DOHH2 (cell line): ENCODE measurements around the gene NCBP3.

Experiments used
- H3F3A ChIP-seq: fragments of 200-600 bp; sonication (generic), shearing (Covaris generic); 2 replicates; pipeline ENCODE4 v1.6.0; 2016; ENCODE audit warnings: antibody characterized with exemption, mild to moderate bottlenecking; ENCODE audit not compliant: control insufficient read depth, insufficient read depth
- H3K27ac ChIP-seq: fragments of 200-600 bp; sonication (generic); 2 replicates; pipeline ENCODE4 v1.5.1; 2014; ENCODE audit warnings: low read depth, mild to moderate bottlenecking, low read length, moderate library complexity
- H3K27me3 ChIP-seq: fragments of 200-600 bp; sonication (generic); 2 replicates; pipeline ENCODE4 v1.6.1; 2014; ENCODE audit warnings: mild to moderate bottlenecking, low read length, mixed read lengths; ENCODE audit not compliant: control insufficient read depth
- H3K36me3 ChIP-seq: fragments of 200-600 bp; sonication (generic); 2 replicates; pipeline ENCODE4 v1.6.1; 2014; ENCODE audit warnings: mild to moderate bottlenecking, low read length, moderate library complexity, mixed read lengths; ENCODE audit not compliant: control insufficient read depth
- H3K4me1 ChIP-seq: fragments of 200-600 bp; sonication (generic); 2 replicates; pipeline ENCODE4 v1.6.1; 2014; ENCODE audit warnings: mild to moderate bottlenecking, low read length, mixed read lengths; ENCODE audit not compliant: control insufficient read depth
- H3K4me2 ChIP-seq: fragments of 200-600 bp; sonication (generic); 2 replicates; pipeline ENCODE4 v1.6.0; 2014; ENCODE audit warnings: mild to moderate bottlenecking, low read length, moderate library complexity
- H3K4me3 ChIP-seq: fragments of 200-600 bp; sonication (generic); 2 replicates; pipeline ENCODE4 v1.5.1; 2014; ENCODE audit warnings: mild to moderate bottlenecking, low read length, mixed read lengths
- H3K79me2 ChIP-seq: fragments of 200-600 bp; sonication (generic); 2 replicates; pipeline ENCODE4 v1.6.1; 2014; ENCODE audit warnings: mild to moderate bottlenecking, low read length, mixed read lengths; ENCODE audit not compliant: control insufficient read depth
- H3K9me2 ChIP-seq: fragments of 200-600 bp; sonication (generic); replicated peaks from 2 replicates; pipeline ENCODE4 v1.6.1; 2014; ENCODE audit warnings: mild to moderate bottlenecking, low read length, mixed read lengths; ENCODE audit not compliant: control insufficient read depth
- H3K9me3 ChIP-seq: fragments of 200-600 bp; sonication (generic); 2 replicates; pipeline ENCODE4 v1.6.1; 2014; ENCODE audit warnings: antibody characterized with exemption, low read length, mixed read lengths; ENCODE audit not compliant: control insufficient read depth, insufficient read depth
- H4K20me1 ChIP-seq: fragments of 200-600 bp; sonication (generic); 2 replicates; pipeline ENCODE4 v1.6.0; 2014; ENCODE audit warnings: low read depth, mild to moderate bottlenecking, antibody characterized with exemption, low read length, moderate library complexity; ENCODE audit not compliant: control insufficient read depth, insufficient read depth
- EZH2phosphoT487 ChIP-seq: fragments of 200-600 bp; sonication (generic); IDR thresholded peaks from 2 replicates; pipeline ENCODE4 v1.6.1; 2017; ENCODE audit warnings: borderline replicate concordance, mild to moderate bottlenecking, antibody characterized with exemption, low read length, moderate library complexity, mixed read lengths
- TF ChIP-seq, protein P1 (sequence below): fragments of 200-600 bp; sonication (generic); IDR thresholded peaks from one replicate; pipeline ENCODE4 v1.5.1; 2014; ENCODE audit warnings: antibody characterized with exemption, mild to moderate bottlenecking, low read depth, low read length; ENCODE audit not compliant: poor library complexity, severe bottlenecking

The NCBP3 gene

DNA sequence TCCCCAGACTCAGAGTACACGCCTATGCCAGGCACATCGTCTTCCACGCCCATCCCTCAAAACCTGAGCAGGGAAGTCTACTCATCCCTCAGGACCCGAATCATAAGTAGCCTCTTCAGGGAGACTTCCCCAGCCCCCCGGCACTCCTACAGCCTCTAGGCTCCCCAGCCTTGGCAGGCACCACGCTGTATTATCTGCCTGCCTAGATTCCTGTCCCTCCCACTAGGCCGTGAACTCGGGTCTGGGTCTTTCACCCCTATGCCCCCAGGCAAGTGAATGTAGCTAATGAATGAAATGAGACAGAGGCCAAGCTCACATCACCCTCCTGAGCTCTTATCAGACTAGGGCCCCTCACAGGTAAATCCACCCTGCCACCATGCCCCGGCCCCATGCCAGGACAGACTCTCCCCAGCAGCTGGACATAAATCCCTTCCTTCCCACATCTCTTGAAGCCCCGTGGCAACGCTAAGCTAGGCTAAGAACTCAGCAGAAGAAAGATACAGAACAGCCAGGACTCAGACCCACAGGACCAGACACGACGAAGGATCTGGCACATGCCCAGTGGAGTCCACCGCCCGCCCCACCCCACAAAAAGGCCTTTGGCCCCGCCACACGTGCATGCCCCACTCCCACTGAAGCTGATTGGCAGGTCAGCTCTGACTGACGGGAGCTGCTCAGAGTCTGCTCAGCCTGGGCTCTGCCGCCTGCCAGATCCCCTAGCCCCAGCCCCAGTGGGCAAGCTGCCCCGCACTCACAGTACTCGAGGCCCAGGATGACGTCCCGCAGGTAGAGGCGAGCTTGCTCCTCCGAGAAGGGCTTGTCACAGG is 33.8 kb upstream of the NCBP3 start:
- Histone ChIP-seq H3K4me3 (no peak overlapping the region), H3K79me2 (no peaks in the 10 kb centered on the region), H4K20me1 (no peaks in the 10 kb centered on the region), H3K9me2 (no peaks in the 10 kb centered on the region), H3K27ac (no peak overlapping the region), H3K9me3 (no peaks in the 10 kb centered on the region), H3K27me3 (no peaks in the 10 kb centered on the region), H3F3A (no peaks in the 10 kb centered on the region), H3K4me1 (no peaks in the 10 kb centered on the region), H3K36me3 (no peaks in the 10 kb centered on the region), H3K4me2 (no peak overlapping the region)
- TF ChIP-seq, protein P1, sequence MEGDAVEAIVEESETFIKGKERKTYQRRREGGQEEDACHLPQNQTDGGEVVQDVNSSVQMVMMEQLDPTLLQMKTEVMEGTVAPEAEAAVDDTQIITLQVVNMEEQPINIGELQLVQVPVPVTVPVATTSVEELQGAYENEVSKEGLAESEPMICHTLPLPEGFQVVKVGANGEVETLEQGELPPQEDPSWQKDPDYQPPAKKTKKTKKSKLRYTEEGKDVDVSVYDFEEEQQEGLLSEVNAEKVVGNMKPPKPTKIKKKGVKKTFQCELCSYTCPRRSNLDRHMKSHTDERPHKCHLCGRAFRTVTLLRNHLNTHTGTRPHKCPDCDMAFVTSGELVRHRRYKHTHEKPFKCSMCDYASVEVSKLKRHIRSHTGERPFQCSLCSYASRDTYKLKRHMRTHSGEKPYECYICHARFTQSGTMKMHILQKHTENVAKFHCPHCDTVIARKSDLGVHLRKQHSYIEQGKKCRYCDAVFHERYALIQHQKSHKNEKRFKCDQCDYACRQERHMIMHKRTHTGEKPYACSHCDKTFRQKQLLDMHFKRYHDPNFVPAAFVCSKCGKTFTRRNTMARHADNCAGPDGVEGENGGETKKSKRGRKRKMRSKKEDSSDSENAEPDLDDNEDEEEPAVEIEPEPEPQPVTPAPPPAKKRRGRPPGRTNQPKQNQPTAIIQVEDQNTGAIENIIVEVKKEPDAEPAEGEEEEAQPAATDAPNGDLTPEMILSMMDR: no peak
- no peak for TF ChIP-seq EZH2phosphoT487

DNA sequence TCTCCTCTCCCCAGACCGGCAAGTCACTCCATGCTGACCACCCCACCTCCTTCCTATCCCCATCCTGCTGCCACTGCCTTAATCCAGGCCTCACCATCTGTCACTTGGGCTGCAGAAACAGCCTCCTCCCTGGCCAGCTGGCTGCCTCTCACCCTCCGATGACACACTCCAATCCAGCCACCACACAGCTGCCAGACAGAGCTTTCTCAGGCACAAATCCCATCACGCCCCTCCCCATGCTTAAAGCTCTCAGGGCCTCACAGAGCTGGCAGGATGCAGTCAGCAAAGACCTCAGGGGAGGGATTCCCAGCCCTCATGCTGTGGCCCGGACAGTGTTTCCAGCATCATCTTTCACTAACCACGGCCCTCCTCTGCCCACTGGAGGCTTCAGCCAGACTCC is 33.1 kb upstream of the NCBP3 start:
- Histone ChIP-seq H3K4me1 (no peaks in the 10 kb centered on the region), H3K36me3 (no peaks in the 10 kb centered on the region), H3K27me3 (no peaks in the 10 kb centered on the region), H4K20me1 (no peaks in the 10 kb centered on the region), H3K4me3 (no peak overlapping the region), H3K79me2 (no peaks in the 10 kb centered on the region), H3K9me3 (no peaks in the 10 kb centered on the region), H3K27ac (no peak overlapping the region), H3K4me2 (no peak overlapping the region), H3K9me2 (no peaks in the 10 kb centered on the region), H3F3A (no peaks in the 10 kb centered on the region)
- TF ChIP-seq, protein P1: no peak
- TF ChIP-seq EZH2phosphoT487: no peak

DNA sequence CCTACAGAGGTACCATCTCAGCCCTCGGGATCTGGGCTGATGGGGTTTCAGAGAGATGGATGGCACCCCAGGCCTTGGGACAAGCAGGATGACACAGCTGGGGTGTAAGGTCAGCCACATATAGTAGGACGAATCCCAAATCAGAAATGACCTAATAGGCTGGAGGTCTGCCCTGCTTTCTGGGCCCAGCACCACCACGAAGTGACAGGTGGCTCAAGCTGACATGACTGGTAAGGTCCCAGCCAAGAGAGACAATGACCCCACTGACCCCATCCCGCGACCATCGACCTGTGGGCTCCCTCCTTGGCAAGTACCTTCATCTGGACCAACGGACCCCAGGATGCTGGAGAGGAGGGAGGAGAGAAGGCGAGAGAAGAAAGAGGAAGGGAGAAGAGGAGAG is 31.2 kb upstream of the NCBP3 start:
- no peaks in the 10 kb centered on the region for H3K27me3 ChIP-seq
- no peaks in the 10 kb centered on the region for H3K9me3 ChIP-seq
- H3K4me1 ChIP-seq: no peaks in the 10 kb centered on the region
- no peak overlapping the region for H3K4me2 ChIP-seq
- H3K9me2 ChIP-seq: no peaks in the 10 kb centered on the region
- H3K79me2 ChIP-seq: no peaks in the 10 kb centered on the region
- H3K27ac ChIP-seq: no peak overlapping the region
- no peaks in the 10 kb centered on the region for H4K20me1 ChIP-seq
- H3K36me3 ChIP-seq: no peaks in the 10 kb centered on the region
- H3K4me3 ChIP-seq: no peak overlapping the region
- no peaks in the 10 kb centered on the region for H3F3A ChIP-seq
- no peak for TF ChIP-seq EZH2phosphoT487
- TF ChIP-seq, protein P1: no peak
